ENCODE data around the gene RAD51B.

GRCh38 chr14:68404652-68405183 lies 585.1 kb downstream of the RAD51B start:
- no peak for TF ChIP-seq CREB1 (CRISPR knock-in tag; IDR thresholded peaks at IDR 0.05)
- TF ChIP-seq CTCF (IDR thresholded peaks at IDR 0.05): no peak
- TF ChIP-seq ZNF532 (CRISPR knock-in tag; IDR thresholded peaks at IDR 0.05; ENCODE audit: borderline replicate concordance): no peak
- no peak for TF ChIP-seq ZBTB43 (CRISPR knock-in tag; IDR thresholded peaks at IDR 0.05)
- no peak for TF ChIP-seq RELA (CRISPR knock-in tag; IDR thresholded peaks at IDR 0.05; ENCODE audit: borderline replicate concordance)
- TF ChIP-seq JUN (CRISPR knock-in tag; IDR thresholded peaks at IDR 0.05): no peak
